HEK293 (cell line): ENCODE measurements around the gene PTPRR.

Experiments
- CTCF ChIA-PET: fragments of 350-600 bp; formaldehyde crosslinking; extraction: SDS; loops from one replicate; lab custom pipeline; 2021; ENCODE audit warnings: antibody characterized with exemption; lab: Yijun Ruan, JAX
- POLR2A ChIA-PET: fragments of 300-600 bp; formaldehyde crosslinking; extraction: SDS; loops from one replicate; lab custom pipeline; 2020; ENCODE audit warnings: antibody characterized with exemption, inconsistent platforms; lab: Yijun Ruan, JAX
- H3K27ac ChIP-seq: fragments of 200-500 bp; sonication (Bioruptor generic); 2 replicates; pipeline ENCODE4 v1.5.1; 2014; ENCODE audit warnings: low read depth, low read length, control low read depth, inconsistent platforms; ENCODE audit errors: extremely low read depth
- H3K36me3 ChIP-seq, 2 experiments: fragments of 200-500 bp in 1 of 2; sonication (Bioruptor generic) in 1 of 2; 1 replicate in 1 of 2; 2 replicates in 1 of 2; pipeline ENCODE4 v1.5.1; 2014 to 2017; ENCODE audit warnings: inconsistent platforms in 2 of 2, low read length in 2 of 2; ENCODE audit not compliant: control insufficient read depth in 2 of 2, insufficient read depth in 1 of 2
- H3K4me1 ChIP-seq: fragments of 200-500 bp; sonication (Bioruptor generic); 2 replicates; pipeline ENCODE4 v1.5.1; 2014; ENCODE audit warnings: mild to moderate bottlenecking, low read length, inconsistent platforms; ENCODE audit not compliant: control insufficient read depth, insufficient read depth
- H3K4me3 ChIP-seq: 2 replicates; pipeline ENCODE4 v1.5.1; 2011; ENCODE audit warnings: low read depth, mild to moderate bottlenecking, control low read depth, low read length, moderate library complexity
- H3K9me3 ChIP-seq: fragments of 200-500 bp; sonication (Bioruptor generic); 2 replicates; pipeline ENCODE4 v1.5.1; 2014; ENCODE audit warnings: low read depth, low read length, inconsistent platforms; ENCODE audit not compliant: control insufficient read depth, insufficient read depth
- BCL11B ChIP-seq: fragments of 450-650 bp; formaldehyde crosslinking; IDR thresholded peaks from 2 replicates; pipeline ENCODE4 v1.5.1; 2016; ENCODE audit warnings: low read depth, missing biosample characterization, missing genetic modification characterization
- GLIS1 ChIP-seq: fragments of 450-650 bp; formaldehyde crosslinking; IDR thresholded peaks from 2 replicates; pipeline ENCODE4 v1.5.1; 2016; ENCODE audit warnings: missing biosample characterization, missing genetic modification characterization
- INSM2 ChIP-seq: fragments of 450-650 bp; formaldehyde crosslinking; IDR thresholded peaks from 2 replicates; pipeline ENCODE4 v1.5.1; 2016; ENCODE audit warnings: missing biosample characterization, missing genetic modification characterization
- MYNN ChIP-seq: fragments of 450-650 bp; formaldehyde crosslinking; IDR thresholded peaks from 2 replicates; pipeline ENCODE4 v1.5.1; 2016; ENCODE audit warnings: missing biosample characterization, missing genetic modification characterization, borderline replicate concordance
- PRDM1 ChIP-seq: fragments of 450-650 bp; formaldehyde crosslinking; IDR thresholded peaks from 2 replicates; pipeline ENCODE4; 2016; ENCODE audit warnings: missing biosample characterization, missing genetic modification characterization
- PRDM10 ChIP-seq: fragments of 450-650 bp; formaldehyde crosslinking; IDR thresholded peaks from 2 replicates; pipeline ENCODE4 v1.5.1; 2016; ENCODE audit warnings: missing biosample characterization, missing genetic modification characterization
- SCRT1 ChIP-seq: fragments of 450-650 bp; formaldehyde crosslinking; IDR thresholded peaks from 2 replicates; pipeline ENCODE4 v1.5.1; 2016; ENCODE audit warnings: missing biosample characterization, missing genetic modification characterization, borderline replicate concordance
- SP2 ChIP-seq: fragments of 450-650 bp; formaldehyde crosslinking; IDR thresholded peaks from 2 replicates; pipeline ENCODE4 v1.5.1; 2016; ENCODE audit warnings: missing biosample characterization, missing genetic modification characterization
- YY2 ChIP-seq: fragments of 450-650 bp; formaldehyde crosslinking; IDR thresholded peaks from 2 replicates; pipeline ENCODE4 v1.5.1; 2016; ENCODE audit warnings: missing biosample characterization, missing genetic modification characterization
- ZBTB8A ChIP-seq: fragments of 450-650 bp; formaldehyde crosslinking; IDR thresholded peaks from 2 replicates; pipeline ENCODE4 v1.5.1; 2016; ENCODE audit warnings: missing biosample characterization, missing genetic modification characterization
- ZIC2 ChIP-seq: fragments of 450-650 bp; formaldehyde crosslinking; IDR thresholded peaks from 2 replicates; pipeline ENCODE4 v1.5.1; 2016; ENCODE audit warnings: missing biosample characterization, missing genetic modification characterization
- ZNF121 ChIP-seq: fragments of 450-650 bp; formaldehyde crosslinking; IDR thresholded peaks from 2 replicates; pipeline ENCODE4 v1.5.1; 2016; ENCODE audit warnings: missing biosample characterization, missing genetic modification characterization
- ZNF19 ChIP-seq: fragments of 450-650 bp; formaldehyde crosslinking; IDR thresholded peaks from 2 replicates; pipeline ENCODE4; 2016; ENCODE audit warnings: missing biosample characterization, missing genetic modification characterization, low read depth
- ZNF324 ChIP-seq: fragments of 450-650 bp; formaldehyde crosslinking; IDR thresholded peaks from 2 replicates; pipeline ENCODE4 v1.5.1; 2016; ENCODE audit warnings: missing biosample characterization, missing genetic modification characterization
- ZNF366 ChIP-seq: fragments of 450-650 bp; formaldehyde crosslinking; conservative IDR thresholded peaks from 2 replicates; pipeline ENCODE4 v1.5.1; 2016; ENCODE audit warnings: missing biosample characterization, missing genetic modification characterization
- ZNF423 ChIP-seq: fragments of 450-650 bp; formaldehyde crosslinking; IDR thresholded peaks from 2 replicates; pipeline ENCODE4 v1.5.1; 2016; ENCODE audit warnings: missing biosample characterization, missing genetic modification characterization
- ZNF513 ChIP-seq: fragments of 450-650 bp; IDR thresholded peaks from 2 replicates; pipeline ENCODE4 v1.5.1; 2018; ENCODE audit warnings: missing biosample characterization, missing genetic modification characterization
- ZNF596 ChIP-seq: fragments of 450-650 bp; IDR thresholded peaks from 2 replicates; pipeline ENCODE4 v1.5.0; 2018; ENCODE audit warnings: missing biosample characterization, mild to moderate bottlenecking, missing genetic modification characterization, moderate library complexity
- ZNF830 ChIP-seq: fragments of 450-650 bp; IDR thresholded peaks from 2 replicates; pipeline ENCODE4 v1.5.0; 2018; ENCODE audit warnings: missing biosample characterization, missing genetic modification characterization, low read depth, mild to moderate bottlenecking, moderate library complexity

PTPRR gene

GRCh38 chr12:70732287-70732686, 188.3 kb downstream of the PTPRR start:
- CTCF ChIA-PET: interaction anchor here (0.6 to 2.9 kb wide), 10 partner anchors 13 to 853 kb away, joined by 3 to 12 read pairs (median 4); no protein-coding TSS in a partner anchor
- Histone ChIP-seq H3K4me1 (no peaks in the 10 kb centered on the region), H3K4me3 (no peak overlapping the region), H3K36me3 (no peaks in the 10 kb centered on the region), H3K27ac (no peak overlapping the region), H3K9me3 (no peaks in the 10 kb centered on the region)
- no peak for TF ChIP-seq SP2 (tag by site-specific recombination)
- TF ChIP-seq ZNF121: 0 out of 2 replicates have a peak, but pooled peaks have one; percentile 58
- no peak for TF ChIP-seq INSM2
- TF ChIP-seq ZNF513 (tag by site-specific recombination): no peak
- TF ChIP-seq ZNF830 (tag by site-specific recombination): no peak
- TF ChIP-seq BCL11B (tag by site-specific recombination): no peak
- TF ChIP-seq ZBTB8A (tag by site-specific recombination): no peak
- TF ChIP-seq ZNF423: 0 out of 2 replicates have a peak, but pooled peaks have one; percentile 27
- TF ChIP-seq ZIC2 (tag by site-specific recombination): peak; percentile 96
- peak; percentile 19; the same call in 1 of the 2 replicates for TF ChIP-seq GLIS1 (tag by site-specific recombination)
- POLR2A ChIA-PET: no interaction called here

GRCh38 chr12:70730675-70731180, 189.8 kb downstream of the PTPRR start:
- Histone ChIP-seq H3K9me3 (no peaks in the 10 kb centered on the region), H3K4me3 (no peak overlapping the region), H3K36me3 (no peaks in the 10 kb centered on the region), H3K4me1 (no peaks in the 10 kb centered on the region), H3K27ac (no peak overlapping the region)
- POLR2A ChIA-PET: no interaction called here
- CTCF ChIA-PET: interaction anchor here (0.6 to 2.2 kb wide), 10 partner anchors 9 to 853 kb away, joined by 3 to 9 read pairs (median 4); no protein-coding TSS in a partner anchor
- peak; percentile 27; the same call in 1 of the 2 replicates for TF ChIP-seq ZNF513 (tag by site-specific recombination)
- TF ChIP-seq ZNF366 (tag by site-specific recombination): peak; percentile 89
- TF ChIP-seq ZNF19 (tag by site-specific recombination): no peak
- no peak for TF ChIP-seq MYNN
- no peak for TF ChIP-seq YY2 (tag by site-specific recombination)
- TF ChIP-seq ZNF324 (tag by site-specific recombination): no peak
- TF ChIP-seq PRDM10 (tag by site-specific recombination): no peak
- TF ChIP-seq SCRT1: no peak
- TF ChIP-seq ZNF121: no peak
- 0 out of 2 replicates have a peak, but pooled peaks have one; percentile 59 for TF ChIP-seq PRDM1
- TF ChIP-seq ZNF596: peak; percentile 92
